Rectal smooth muscle tissue (tissue), 1 donor: ENCODE measurements around the gene BRCA2.

Source experiments
- H3K27ac ChIP-seq: one replicate; pipeline ENCODE4 v1.7.0; 2013; ENCODE audit warnings: low read depth, low read length, inconsistent platforms
- H3K27me3 ChIP-seq: one replicate; pipeline ENCODE4 v1.7.0; 2013; ENCODE audit warnings: low read length; ENCODE audit not compliant: control insufficient read depth, insufficient read depth
- H3K36me3 ChIP-seq: one replicate; pipeline ENCODE4 v1.7.0; 2013; ENCODE audit warnings: low read length; ENCODE audit not compliant: control insufficient read depth, insufficient read depth
- H3K4me1 ChIP-seq: one replicate; pipeline ENCODE4 v1.7.0; 2013; ENCODE audit warnings: low read length; ENCODE audit not compliant: control insufficient read depth, insufficient read depth
- H3K4me3 ChIP-seq: one replicate; pipeline ENCODE4 v1.7.0; 2013; ENCODE audit warnings: low read length
- H3K9ac ChIP-seq: one replicate; pipeline ENCODE4 v1.7.0; 2013; ENCODE audit warnings: low read length

BRCA2 gene

DNA sequence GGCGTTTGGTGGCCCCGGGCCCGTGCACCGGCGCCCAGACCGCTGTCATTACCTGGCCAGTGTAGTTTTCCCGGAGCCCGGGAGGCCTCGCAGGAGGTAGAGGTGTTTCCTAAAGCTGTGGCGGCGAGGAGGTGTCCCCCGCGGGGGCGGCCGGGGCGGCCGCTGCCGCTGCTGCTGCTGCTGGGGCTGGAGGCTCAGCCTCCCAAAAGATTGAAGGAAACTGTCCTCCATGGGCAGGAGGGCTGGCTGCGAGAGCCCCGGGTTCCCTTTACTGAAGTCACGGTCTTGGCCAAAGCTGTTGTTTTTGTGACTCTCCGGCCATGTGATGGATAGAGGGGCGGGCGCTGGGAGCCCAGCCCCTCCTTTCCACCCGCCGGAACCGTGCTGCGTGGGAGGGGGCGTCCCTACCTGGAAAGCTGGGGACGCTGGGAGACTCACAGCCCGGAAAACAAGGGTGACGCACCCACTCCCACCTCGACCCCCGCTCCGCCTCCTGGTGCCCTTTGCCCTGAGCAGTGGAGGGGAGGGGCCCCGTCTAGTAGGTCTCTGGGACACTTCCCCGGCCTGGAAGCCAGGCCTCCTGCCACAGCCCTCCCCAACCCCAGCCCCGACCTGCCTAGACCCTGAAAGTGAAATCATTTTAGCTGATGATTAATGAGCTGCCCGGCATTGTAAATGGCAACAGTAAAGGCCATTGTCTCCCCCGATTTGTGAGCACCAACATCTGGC, 112.7 kb downstream of the BRCA2 start, which contains the start of gene N4BP2L1:
TSS of gene N4BP2L1 (minus strand) at position 279 of the 729 bp plus-strand sequence. CDS start at position 231, 48 bp downstream.
- no peaks in the 10 kb centered on the region for H3K36me3 ChIP-seq
- H3K9ac ChIP-seq = peak within 1 kb of the TSS; percentile 84
- peak within 1 kb of the TSS; percentile 73 for H3K27ac ChIP-seq
- H3K27me3 ChIP-seq = no peaks in the 10 kb centered on the region
- H3K4me1 ChIP-seq = peaks cover 5% of the 10 kb centered on the region
- H3K4me3 ChIP-seq = peak within 1 kb of the TSS; percentile 87

DNA sequence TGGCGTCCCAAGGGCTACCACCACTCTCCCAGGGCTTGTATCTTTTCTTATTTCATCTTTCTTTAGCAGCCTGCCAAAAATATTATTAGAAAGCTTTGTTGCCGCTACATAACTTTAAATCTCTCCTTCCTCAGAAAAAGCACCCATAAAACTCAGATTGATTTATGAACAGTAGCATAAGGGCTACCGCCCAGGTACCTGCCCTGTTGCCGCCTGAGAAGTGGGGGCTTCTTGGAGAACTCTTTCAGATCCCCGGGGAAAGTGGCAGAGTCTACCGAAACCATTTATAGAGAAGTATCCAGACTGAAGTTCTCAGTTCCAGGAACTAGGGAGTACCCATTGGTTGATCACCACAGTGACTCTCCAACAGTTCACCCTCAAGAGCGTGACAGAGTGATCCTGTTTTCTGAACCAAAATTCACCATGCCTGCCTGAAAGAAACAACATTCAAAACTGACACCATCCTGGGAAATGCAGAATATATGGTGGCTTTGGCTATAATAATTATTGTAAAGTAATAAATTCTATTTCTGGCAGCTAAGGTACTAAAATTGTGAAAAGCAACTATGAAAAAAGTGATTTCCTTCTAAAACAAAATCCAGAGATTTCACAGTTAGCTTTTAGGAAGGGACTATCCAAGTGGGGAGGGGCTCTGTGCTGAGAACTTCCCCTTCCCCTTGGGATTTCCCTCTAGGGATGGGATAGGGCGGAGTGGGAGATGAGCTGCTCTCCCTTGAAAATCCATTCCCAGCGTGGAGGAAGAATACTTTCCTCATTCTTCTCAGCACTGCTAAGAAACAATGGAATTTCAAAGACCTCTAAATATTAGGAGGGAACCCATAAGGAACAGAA, 113.5 kb downstream of the BRCA2 start:
- Histone ChIP-seq H3K9ac (peak overlapping the region; percentile 14), H3K4me3 (peak overlapping the region; percentile 87), H3K4me1 (peaks cover 5% of the 10 kb centered on the region)

DNA sequence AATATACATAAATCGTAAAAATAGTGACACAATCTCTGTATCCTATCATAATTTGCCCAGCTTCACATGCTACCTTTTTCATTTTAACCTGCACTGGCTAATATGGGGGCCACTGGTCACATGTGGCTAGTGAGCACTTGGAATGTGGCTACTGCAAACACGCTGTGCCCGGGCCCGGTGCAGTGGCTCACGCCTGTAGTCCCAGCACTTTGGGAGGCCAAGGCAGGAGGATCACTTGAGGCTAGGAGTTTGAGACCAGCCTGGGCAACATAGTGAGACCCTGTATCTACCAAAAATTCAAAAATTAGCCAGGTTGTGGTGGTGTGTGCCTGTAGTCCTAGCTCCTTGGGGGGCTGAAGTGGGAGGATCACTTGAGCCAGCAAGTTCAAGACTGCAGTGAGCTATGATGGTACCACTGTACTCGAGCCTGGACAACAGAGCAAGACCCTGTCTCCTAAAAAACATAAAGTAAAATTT, 114.2 kb downstream of the BRCA2 start:
- Histone ChIP-seq H3K36me3 (no peaks in the 10 kb centered on the region), H3K27me3 (no peaks in the 10 kb centered on the region), H3K27ac (no peak overlapping the region)

More for the DNA sequence above, 113.5 kb downstream of the BRCA2 start:
- H3K27me3 ChIP-seq = no peaks in the 10 kb centered on the region
- no peaks in the 10 kb centered on the region for H3K36me3 ChIP-seq
- peak overlapping the region; percentile 73 for H3K27ac ChIP-seq

DNA sequence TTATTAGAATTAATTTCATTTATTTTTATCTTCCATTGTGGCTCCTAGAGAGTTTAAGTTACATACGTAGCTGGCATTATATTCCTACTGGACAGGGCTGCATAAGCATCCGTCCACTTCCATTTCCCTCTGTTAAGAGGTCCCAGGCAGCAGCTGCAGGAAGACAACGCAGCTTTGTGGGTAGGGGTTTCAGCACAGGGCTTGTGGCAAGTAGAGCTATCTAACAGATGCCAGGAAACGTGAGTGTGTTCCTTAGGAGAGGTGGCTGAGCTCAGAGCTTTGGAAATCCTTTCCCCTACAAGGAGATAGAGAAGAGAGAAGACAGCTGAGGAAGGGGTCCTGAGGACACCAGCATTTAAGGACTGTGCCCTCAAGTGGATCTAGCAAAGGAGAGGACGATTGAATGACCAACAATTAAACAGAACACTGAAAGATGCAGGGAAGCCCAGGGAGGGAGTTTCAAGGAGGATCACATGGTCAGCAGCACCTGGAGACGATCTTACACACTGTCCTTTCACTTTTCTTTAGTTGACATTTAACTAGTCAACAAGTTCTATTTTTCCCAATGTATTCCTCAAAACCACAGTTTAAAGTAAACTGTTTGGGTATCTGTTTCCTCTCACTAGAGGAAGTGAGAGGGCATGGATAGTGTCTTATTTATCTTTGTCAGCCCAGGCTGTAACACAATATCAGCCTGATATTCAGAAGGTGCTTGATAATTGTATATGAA, 114.9 kb downstream of the BRCA2 start:
- Histone ChIP-seq H3K36me3 (peaks cover 3% of the 10 kb centered on the region), H3K4me3 (no peak overlapping the region), H3K9ac (no peak overlapping the region), H3K27ac (peak overlapping the region; percentile 41), H3K27me3 (no peaks in the 10 kb centered on the region), H3K4me1 (peaks cover 5% of the 10 kb centered on the region)

More for the DNA sequence above, 114.2 kb downstream of the BRCA2 start:
- peaks cover 5% of the 10 kb centered on the region for H3K4me1 ChIP-seq
- H3K9ac ChIP-seq = no peak overlapping the region
- no peak overlapping the region for H3K4me3 ChIP-seq

DNA sequence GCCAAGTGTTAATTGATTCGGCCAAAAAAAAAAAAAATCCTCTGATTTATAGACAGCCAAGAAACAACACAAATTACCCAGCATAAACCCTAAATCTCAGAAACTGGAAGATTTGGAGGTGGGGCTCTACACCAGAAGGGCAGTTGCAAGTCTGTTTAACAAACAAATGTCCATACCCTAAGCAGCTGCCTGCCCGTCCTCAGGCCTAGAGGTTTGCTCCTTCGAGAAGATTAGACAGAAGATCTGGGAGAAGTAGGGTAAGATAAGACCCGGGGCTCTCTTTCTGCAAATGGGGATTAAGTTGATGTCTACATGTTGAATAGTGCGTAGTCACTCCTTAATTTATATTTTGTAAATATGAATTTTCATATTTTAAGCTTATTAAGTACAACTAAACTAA, 116.1 kb downstream of the BRCA2 start:
- Histone ChIP-seq H3K27me3 (no peaks in the 10 kb centered on the region), H3K4me1 (peaks cover 5% of the 10 kb centered on the region), H3K27ac (no peak overlapping the region), H3K9ac (no peak overlapping the region), H3K4me3 (no peak overlapping the region), H3K36me3 (peaks cover 3% of the 10 kb centered on the region)

DNA sequence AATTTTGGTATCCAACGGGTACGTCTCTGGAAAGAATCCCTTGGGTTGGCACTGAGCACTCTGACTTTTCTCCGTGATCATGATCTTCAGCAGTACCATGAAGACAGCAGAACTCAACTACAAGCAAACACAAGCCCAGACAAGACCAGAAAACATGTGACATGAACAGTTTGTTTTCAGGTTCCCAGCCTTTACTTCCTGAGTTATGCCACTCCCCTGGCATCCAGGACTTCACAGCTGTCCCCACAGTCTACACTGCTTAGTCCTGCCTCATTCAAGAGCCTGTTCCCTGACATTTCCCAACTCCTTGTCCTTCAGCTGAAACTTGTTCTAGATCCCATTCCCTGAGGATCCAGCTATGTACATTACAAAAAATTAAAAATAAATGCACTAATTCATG, 117.5 kb downstream of the BRCA2 start:
- H3K9ac ChIP-seq = no peak overlapping the region
- H3K27me3 ChIP-seq = no peaks in the 10 kb centered on the region
- H3K4me3 ChIP-seq = no peak overlapping the region
- H3K36me3 ChIP-seq = peaks cover 3% of the 10 kb centered on the region
- H3K27ac ChIP-seq = no peak overlapping the region
- H3K4me1 ChIP-seq = peaks cover 3% of the 10 kb centered on the region

DNA sequence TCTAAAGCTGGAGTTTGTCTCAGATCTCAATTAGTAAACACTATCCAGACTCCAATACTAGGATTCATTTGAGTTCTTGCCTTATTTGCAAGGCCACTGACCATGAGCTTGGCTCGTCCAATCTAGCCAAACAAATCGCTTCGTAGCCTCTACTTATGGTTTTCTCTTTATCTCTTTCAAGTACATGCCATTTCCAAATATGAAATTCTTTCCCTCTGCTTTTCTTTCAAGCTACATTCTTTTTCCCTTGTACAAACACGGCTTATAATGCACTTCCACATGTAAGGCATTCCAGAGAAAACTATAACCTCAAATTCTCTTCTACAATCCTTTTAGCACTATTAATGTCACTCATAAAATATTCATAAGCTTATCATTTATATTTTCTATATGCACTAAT, 123.6 kb downstream of the BRCA2 start:
- H3K36me3 ChIP-seq = peaks cover 3% of the 10 kb centered on the region
- H3K27me3 ChIP-seq = no peaks in the 10 kb centered on the region
- no peaks in the 10 kb centered on the region for H3K4me1 ChIP-seq
- H3K9ac ChIP-seq = no peak overlapping the region
- no peak overlapping the region for H3K27ac ChIP-seq
- H3K4me3 ChIP-seq = no peak overlapping the region

DNA sequence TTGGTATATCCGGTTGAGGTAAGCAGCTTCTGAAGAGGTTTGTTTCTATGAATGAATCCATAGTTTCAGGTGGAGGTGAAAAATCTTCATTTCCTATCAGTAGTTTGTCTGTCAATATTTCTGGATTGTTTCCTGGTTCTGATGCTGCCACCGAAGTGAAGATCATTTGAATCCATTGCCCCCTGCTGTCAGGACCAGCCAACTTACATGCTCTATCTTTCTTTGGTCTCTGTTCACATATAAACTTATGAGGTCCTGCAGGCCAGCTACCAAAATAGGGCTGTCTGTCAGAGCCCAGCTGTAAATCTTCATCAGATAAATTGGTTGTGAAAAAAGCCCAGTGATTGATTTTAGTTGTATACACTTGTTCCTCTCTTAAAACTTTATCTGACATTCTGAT, 127.8 kb downstream of the BRCA2 start:
- no peaks in the 10 kb centered on the region for H3K27me3 ChIP-seq
- H3K4me3 ChIP-seq = no peak overlapping the region
- no peaks in the 10 kb centered on the region for H3K4me1 ChIP-seq
- H3K27ac ChIP-seq = no peak overlapping the region
- no peak overlapping the region for H3K9ac ChIP-seq
- H3K36me3 ChIP-seq = no peaks in the 10 kb centered on the region

DNA sequence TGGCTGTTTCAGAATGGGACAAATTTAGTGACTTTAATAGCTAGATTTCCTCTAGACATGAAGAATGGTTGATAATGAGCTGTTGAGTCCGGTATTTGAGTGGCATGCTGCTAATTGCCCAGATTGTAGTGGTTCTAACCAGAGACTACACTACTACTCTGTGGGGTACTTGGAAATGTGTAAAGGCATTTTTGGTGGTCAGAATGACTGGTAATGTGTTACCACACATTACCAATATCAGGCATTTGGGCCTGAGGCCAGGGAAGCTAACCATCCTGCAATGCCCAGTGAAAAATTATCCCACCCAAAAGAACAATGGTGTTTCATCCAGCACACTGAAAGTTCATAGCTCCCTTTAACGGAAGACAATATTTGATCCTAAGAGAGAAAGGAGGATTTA, 130.2 kb downstream of the BRCA2 start:
- no peak overlapping the region for H3K27ac ChIP-seq
- no peaks in the 10 kb centered on the region for H3K36me3 ChIP-seq
- no peaks in the 10 kb centered on the region for H3K27me3 ChIP-seq
- H3K4me3 ChIP-seq = no peak overlapping the region
- H3K9ac ChIP-seq = no peak overlapping the region
- no peaks in the 10 kb centered on the region for H3K4me1 ChIP-seq

DNA sequence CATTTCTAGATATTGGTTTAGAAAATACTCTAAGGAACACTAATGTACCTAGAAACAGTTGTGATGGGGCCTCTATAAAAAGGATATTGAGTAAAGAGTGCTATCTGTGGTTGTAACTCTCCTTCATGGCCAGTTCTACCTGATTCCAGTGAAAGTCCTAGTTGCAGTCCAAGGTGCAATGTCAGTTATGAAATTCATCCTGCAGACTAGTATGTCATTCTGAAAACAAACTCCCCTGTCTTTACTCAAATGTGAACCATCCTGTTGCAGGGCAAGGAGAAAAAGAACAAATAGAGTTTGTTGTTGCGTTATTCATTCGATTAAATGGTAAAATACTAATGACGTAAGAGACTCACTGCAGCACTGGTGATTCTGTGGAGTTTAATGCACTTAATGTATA, 130.9 kb downstream of the BRCA2 start:
- Histone ChIP-seq H3K4me1 (no peaks in the 10 kb centered on the region), H3K36me3 (no peaks in the 10 kb centered on the region), H3K27ac (no peak overlapping the region), H3K4me3 (no peak overlapping the region), H3K9ac (no peak overlapping the region), H3K27me3 (no peaks in the 10 kb centered on the region)

DNA sequence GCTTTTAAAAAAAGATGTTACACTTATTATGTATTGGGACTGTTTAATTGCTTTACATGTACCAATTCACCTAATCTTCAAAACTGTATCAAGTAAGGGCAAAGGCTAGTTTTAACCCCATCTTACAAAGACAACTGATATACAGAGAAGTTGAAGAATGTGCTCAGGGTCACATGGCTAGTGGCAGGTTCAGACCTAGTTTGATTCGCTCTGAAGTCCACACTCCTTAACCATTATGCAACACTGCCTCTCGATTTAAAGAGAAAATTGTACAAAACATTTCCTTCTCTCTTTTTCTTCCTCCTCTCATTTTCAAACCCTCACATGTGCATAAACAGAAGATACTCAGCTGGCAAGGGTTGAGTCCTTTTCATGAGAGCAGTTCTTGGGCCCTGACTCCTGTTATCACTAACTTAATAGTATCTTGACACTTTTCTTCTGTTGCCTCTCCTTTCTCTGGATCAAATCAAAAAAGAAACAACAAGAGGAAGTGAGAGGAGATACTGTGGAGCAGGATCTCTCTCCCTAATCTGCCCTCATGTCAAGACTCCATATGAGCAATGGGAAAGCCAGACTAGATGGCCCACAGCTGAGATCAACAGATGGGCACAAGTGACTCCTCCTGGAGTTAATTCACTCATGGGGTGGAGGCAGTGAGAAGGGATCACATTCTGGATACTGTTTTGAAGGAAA, 131.6 kb downstream of the BRCA2 start:
- Histone ChIP-seq H3K4me1 (no peaks in the 10 kb centered on the region), H3K27ac (no peak overlapping the region), H3K36me3 (no peaks in the 10 kb centered on the region), H3K27me3 (no peaks in the 10 kb centered on the region), H3K9ac (no peak overlapping the region), H3K4me3 (no peak overlapping the region)
